ENCODE data around the gene GINS3.

The GINS3 gene

GRCh38 chr16:58426966-58427365 lies 34.7 kb downstream of the GINS3 start:
- DNase-seq = no peak

GRCh38 chr16:58428621-58429542 lies 36.6 kb downstream of the GINS3 start:
- no peak for DNase-seq

- no peak for DNase-seq
Observed at GRCh38 chr16:58430718-58431117, 38.4 kb downstream of the GINS3 start.

- no peak for DNase-seq
Observed at GRCh38 chr16:58433569-58433951, 41.3 kb downstream of the GINS3 start.

GRCh38 chr16:58435779-58436178 lies 43.5 kb downstream of the GINS3 start:
- DNase-seq = no peak

GRCh38 chr16:58440131-58440530 lies 47.9 kb downstream of the GINS3 start:
- no peak for DNase-seq

GRCh38 chr16:58442547-58442946 lies 50.3 kb downstream of the GINS3 start:
- no peak for DNase-seq

- no peak for DNase-seq
Observed at GRCh38 chr16:58443783-58444182, 51.5 kb downstream of the GINS3 start.

- DNase-seq = no peak
Observed at GRCh38 chr16:58444265-58444664, 52.0 kb downstream of the GINS3 start.

GRCh38 chr16:58448890-58449289 lies 56.6 kb downstream of the GINS3 start:
- DNase-seq = no peak

- DNase-seq = no peak
Observed at GRCh38 chr16:58449306-58449705, 57.0 kb downstream of the GINS3 start.

- DNase-seq = no peak
Observed at GRCh38 chr16:58449768-58450167, 57.5 kb downstream of the GINS3 start.

GRCh38 chr16:58450590-58450989 lies 58.3 kb downstream of the GINS3 start:
- DNase-seq = no peak

- no peak for DNase-seq
Observed at GRCh38 chr16:58451265-58451689, 59.0 kb downstream of the GINS3 start.

GRCh38 chr16:58451945-58452401 lies 59.7 kb downstream of the GINS3 start:
- no peak for DNase-seq

- no peak for DNase-seq
Observed at GRCh38 chr16:58452640-58453039, 60.4 kb downstream of the GINS3 start.

- DNase-seq = no peak
Observed at GRCh38 chr16:58454178-58454577, 61.9 kb downstream of the GINS3 start.

GRCh38 chr16:58454856-58455255 lies 62.6 kb downstream of the GINS3 start:
- no peak for DNase-seq
